ENCODE measurements around the gene FARSA. TPM values are rescaled to one million over a fixed set of nuclear protein-coding genes. Genes with fewer than 3 reads are reported as not detected.
"Not testable (repeated sequence)": the region's sequence is repeated elsewhere in the genome, so short reads cannot be mapped to it uniquely, and the experiment has no call there.

The FARSA gene
- total RNA-seq, 1 experiment from 2014 or later, result 75.9 TPM

GRCh38 chr19:12956446-12957388, 23.2 kb upstream of the FARSA start, which contains the start of gene GADD45GIP1:
GADD45GIP1 (minus strand) TSS chr19:12957223; CDS start chr19:12957212, 11 bp downstream.
- Mint-ChIP-seq H3K4me3 (ENCODE audit: unreplicated experiment) (peak within 1 kb of the TSS; percentile 74), H3K4me1 (ENCODE audit: low read depth, unreplicated experiment) (peaks cover 7% of the 10 kb centered on the region), H3K27ac (ENCODE audit: unreplicated experiment) (peak within 1 kb of the TSS; percentile 85), H3K36me3 (ENCODE audit: insufficient read depth, unreplicated experiment) (peaks cover 55% of the 10 kb centered on the region), H3K9me3 (ENCODE audit: unreplicated experiment) (peaks cover 10% of the 10 kb centered on the region), H3K27me3 (ENCODE audit: insufficient read depth, unreplicated experiment) (no peaks in the 10 kb centered on the region)
- Histone ChIP-seq H3K4me1 (peaks cover 9% of the 10 kb centered on the region; the same call in 1 of the 2 replicates), H3K4me3 (ENCODE audit: low read depth, low read length) (peak within 1 kb of the TSS; percentile 99), H3K9me3 (no peaks in the 10 kb centered on the region), H3K27me3 (replicated peaks; ENCODE audit: control insufficient read depth, insufficient read depth, low read length) (no peaks in the 10 kb centered on the region), H3K36me3 (ENCODE audit: control insufficient read depth, insufficient read depth, low read length) (peaks cover 2% of the 10 kb centered on the region; the same call in 1 of the 2 replicates)
- intact Hi-C loops (cut with micrococcal nuclease; ENCODE audit: unreplicated experiment), result no loop called here
- DNase-seq, result peak; percentile 86 to 92
- ChIA-PET CTCF (interaction anchor here (0.6 to 2.2 kb wide), 2 partner anchors 9 to 135 kb away, joined by 7 to 8 read pairs; no protein-coding TSS in a partner anchor), POLR2A (interaction anchor here (0.6 kb wide), 1 partner anchor 23 kb away, joined by 4 read pairs; the partner anchor contains the start of gene FARSA)
- TSS peak; percentile 51 for BruUV-seq (replicated peaks)
- no peak for TF ChIP-seq CTCF (IDR thresholded peaks at IDR 0.05; ENCODE audit: insufficient read depth in 1 of 2, low read depth in 1 of 2, low read length in 1 of 2, severe bottlenecking in 1 of 2, unreplicated experiment in 1 of 2)

- peaks cover 2% of the 10 kb centered on the region; the same call in 1 of the 2 replicates for H3K36me3 ChIP-seq (ENCODE audit: control insufficient read depth, insufficient read depth, low read length)
- Mint-ChIP-seq H3K27ac (ENCODE audit: unreplicated experiment) (peak overlapping the region; percentile 85), H3K9me3 (ENCODE audit: unreplicated experiment) (peaks cover 10% of the 10 kb centered on the region), H3K27me3 (ENCODE audit: insufficient read depth, unreplicated experiment) (no peaks in the 10 kb centered on the region), H3K36me3 (ENCODE audit: insufficient read depth, unreplicated experiment) (peaks cover 62% of the 10 kb centered on the region), H3K4me3 (ENCODE audit: unreplicated experiment) (peak overlapping the region; percentile 74), H3K4me1 (ENCODE audit: low read depth, unreplicated experiment) (peaks cover 7% of the 10 kb centered on the region)
- H3K27me3 ChIP-seq (replicated peaks; ENCODE audit: control insufficient read depth, insufficient read depth, low read length), result no peaks in the 10 kb centered on the region
- CTCF ChIA-PET, result interaction anchor here (2.2 kb wide), 1 partner anchor 9 kb away, joined by 8 read pairs; no protein-coding TSS in a partner anchor
- BruUV-seq (replicated peaks), result no TSS peak
- no peaks in the 10 kb centered on the region for H3K9me3 ChIP-seq
- DNase-seq, result no peak
- peak overlapping the region; percentile 99 for H3K4me3 ChIP-seq (ENCODE audit: low read depth, low read length)
- peaks cover 9% of the 10 kb centered on the region; the same call in 1 of the 2 replicates for H3K4me1 ChIP-seq
- POLR2A ChIA-PET, result no interaction called here
- intact Hi-C loops (cut with micrococcal nuclease; ENCODE audit: unreplicated experiment), result no loop called here
- no peak for TF ChIP-seq CTCF (IDR thresholded peaks at IDR 0.05; ENCODE audit: insufficient read depth in 1 of 2, low read depth in 1 of 2, low read length in 1 of 2, severe bottlenecking in 1 of 2, unreplicated experiment in 1 of 2)
Measured at GRCh38 chr19:12955996-12956395, 22.5 kb upstream of the FARSA start.

GRCh38 chr19:12955575-12955974, 22.1 kb upstream of the FARSA start:
- H3K9me3 ChIP-seq; DNase-seq; POLR2A ChIA-PET; intact Hi-C loops (cut with micrococcal nuclease; ENCODE audit: unreplicated experiment); H3K9me3 Mint-ChIP-seq (ENCODE audit: unreplicated experiment); H3K4me1 Mint-ChIP-seq (ENCODE audit: low read depth, unreplicated experiment); H3K27me3 ChIP-seq (replicated peaks; ENCODE audit: control insufficient read depth, insufficient read depth, low read length); H3K4me3 ChIP-seq (ENCODE audit: low read depth, low read length); H3K27me3 Mint-ChIP-seq (ENCODE audit: insufficient read depth, unreplicated experiment); H3K4me1 ChIP-seq; H3K36me3 ChIP-seq (ENCODE audit: control insufficient read depth, insufficient read depth, low read length); BruUV-seq (replicated peaks): not testable (repeated sequence)
- Mint-ChIP-seq H3K4me3 (ENCODE audit: unreplicated experiment) (peak overlapping the region; percentile 74), H3K27ac (ENCODE audit: unreplicated experiment) (peak overlapping the region; percentile 85), H3K36me3 (ENCODE audit: insufficient read depth, unreplicated experiment) (peaks cover 66% of the 10 kb centered on the region)
- CTCF ChIA-PET, result interaction anchor here (2.2 kb wide), 1 partner anchor 10 kb away, joined by 8 read pairs; no protein-coding TSS in a partner anchor

Data from Caco-2 (cell line).